HepG2 (cell line): ENCODE results near the gene PLVAP. TPM values are rescaled to one million over a fixed set of nuclear protein-coding genes. Genes with fewer than 3 reads are reported as not detected.

Source experiments
- ATAC-seq: fragments of 200-7000 bp; cut with Tn5 transposase; 3 replicates; pipeline ENCODE4 v1.9.1; 2020; ENCODE audit warnings: mild to moderate bottlenecking, moderate library complexity
- BruUV-seq: library from RNA; stranded (reverse); fragments of 400-500 nt; replicated peaks from 2 replicates; lab custom pipeline; 2021; lab: Mats Ljungman, UMichigan
- CTCF ChIA-PET: fragments of 300-600 bp; formaldehyde crosslinking; extraction: SDS; loops from one replicate; lab custom pipeline; 2021; ENCODE audit warnings: low total read pairs, inconsistent platforms, low intra/inter-chr PET ratio; lab: Yijun Ruan, JAX
- POLR2A ChIA-PET: fragments of 350-600 bp; sonication (Branson Sonifier 250); formaldehyde crosslinking; loops from one replicate; lab custom pipeline; 2020; ENCODE audit warnings: antibody characterized with exemption, inconsistent platforms; lab: Yijun Ruan, JAX
- DNase-seq: peaks from one replicate; pipeline ENCODE4 v3.0.0-alpha.2; 2015; ENCODE audit warnings: low spot score
- FAIRE-seq: peaks from 3 replicates; lab custom pipeline; 2011; peaks lifted over from hg19 to GRCh38; lab: Jason Lieb, UNC
- H2AFZ ChIP-seq: one replicate; pipeline ENCODE4 v1.6.1; 2011; ENCODE audit warnings: low read length, inconsistent platforms
- H3K27ac ChIP-seq: fragments of 300-600 bp; 3 replicates; pipeline ENCODE4 v1.8.0; 2011; ENCODE audit warnings: mixed run types, mild to moderate bottlenecking, mixed read lengths, low read length, inconsistent platforms; ENCODE audit not compliant: insufficient read depth; ENCODE audit errors: extremely low read length
- H3K27me3 ChIP-seq, 2 experiments: fragments of 200-600 bp in 1 of 2; 2 replicates in 1 of 2; 3 replicates in 1 of 2; pipeline versions ENCODE4 v1.6.0 to v1.8.0; 2011; ENCODE audit warnings: low read length in 2 of 2, mild to moderate bottlenecking in 2 of 2, moderate library complexity in 2 of 2, inconsistent platforms in 1 of 2; ENCODE audit not compliant: insufficient read depth in 2 of 2, control insufficient read depth in 1 of 2
- H3K36me3 ChIP-seq, 2 experiments: fragments of 200-600 bp in 1 of 2; replicated peaks in 1 of 2; 2 replicates in 1 of 2; 3 replicates in 1 of 2; pipeline versions ENCODE4 v1.5.1 to v1.8.0; 2011; ENCODE audit warnings: low read length in 2 of 2, inconsistent platforms in 1 of 2; ENCODE audit not compliant: insufficient read depth in 2 of 2, control insufficient read depth in 1 of 2
- H3K4me1 ChIP-seq: 2 replicates; pipeline ENCODE4 v1.5.1; 2012; ENCODE audit warnings: low read length, inconsistent platforms; ENCODE audit not compliant: insufficient read depth
- H3K4me2 ChIP-seq: 2 replicates; pipeline ENCODE4 v1.6.0; 2011; ENCODE audit warnings: low read depth, low read length, inconsistent platforms
- H3K4me3 ChIP-seq, 3 experiments: fragments of 200-600 bp in 1 of 3; sonication (generic), shearing (Covaris generic) in 1 of 3; replicated peaks in 1 of 3; 2 replicates each; pipeline ENCODE4 v1.5.1; 2011 to 2016; ENCODE audit warnings: low read length in 3 of 3, inconsistent platforms in 2 of 3, low read depth in 2 of 3, mild to moderate bottlenecking in 2 of 3, control low read depth in 1 of 3, mixed read lengths in 1 of 3; ENCODE audit not compliant: insufficient read depth in 1 of 3
- H3K79me2 ChIP-seq: one replicate; pipeline ENCODE4 v1.6.1; 2011; ENCODE audit warnings: low read length, inconsistent platforms; ENCODE audit not compliant: insufficient read depth
- H3K9ac ChIP-seq: 2 replicates; pipeline ENCODE4 v1.6.0; 2011; ENCODE audit warnings: mild to moderate bottlenecking, low read depth, low read length, inconsistent platforms; ENCODE audit not compliant: insufficient read depth
- H3K9me3 ChIP-seq: 2 replicates; pipeline ENCODE4 v1.5.1; 2012; ENCODE audit warnings: mild to moderate bottlenecking, low read length
- H4K20me1 ChIP-seq: 2 replicates; pipeline ENCODE4 v1.6.0; 2011; ENCODE audit warnings: inconsistent platforms, mild to moderate bottlenecking, low read length, moderate library complexity; ENCODE audit not compliant: insufficient read depth
- ELF1 ChIP-seq: sonication (generic); formaldehyde crosslinking; IDR thresholded peaks from 2 replicates; pipeline ENCODE4 v1.4.0; 2020; ENCODE audit warnings: missing genetic modification reagents
- FLYWCH1 ChIP-seq: sonication (generic); formaldehyde crosslinking; IDR thresholded peaks from 2 replicates; pipeline ENCODE4 v1.8.1; 2023; ENCODE audit warnings: mild to moderate bottlenecking, missing genetic modification reagents
- FOSL2 ChIP-seq: sonication (generic); formaldehyde crosslinking; IDR thresholded peaks from 2 replicates; pipeline ENCODE4 v1.4.0; 2020; ENCODE audit warnings: missing genetic modification reagents
- KDM3A ChIP-seq: IDR thresholded peaks from 2 replicates; pipeline ENCODE4 v1.6.1; 2018; ENCODE audit warnings: low read depth, missing compliant biosample characterization
- MEF2D ChIP-seq: sonication (generic); formaldehyde crosslinking; IDR thresholded peaks from 2 replicates; pipeline ENCODE4 v1.5.1; 2020; ENCODE audit warnings: mild to moderate bottlenecking, missing genetic modification reagents
- NR2C2 ChIP-seq: sonication (generic); formaldehyde crosslinking; IDR thresholded peaks from 2 replicates; pipeline ENCODE4 v1.4.0; 2020; ENCODE audit warnings: missing genetic modification reagents, mild to moderate bottlenecking, moderate library complexity, borderline replicate concordance
- PATZ1 ChIP-seq: sonication (generic); formaldehyde crosslinking; IDR thresholded peaks from 2 replicates; pipeline ENCODE4 v1.4.0; 2020; ENCODE audit warnings: missing genetic modification reagents
- POGZ ChIP-seq: sonication (generic); formaldehyde crosslinking; IDR thresholded peaks from 2 replicates; pipeline ENCODE4 v1.4.0; 2020; ENCODE audit warnings: mild to moderate bottlenecking, missing genetic modification reagents
- RBFOX2 ChIP-seq: fragments of 200-400 bp; formaldehyde crosslinking; IDR thresholded peaks from 2 replicates; pipeline ENCODE4 v1.6.1; 2017; ENCODE audit warnings: low read depth, mild to moderate bottlenecking, low read length
- SAFB2 ChIP-seq: sonication (generic); formaldehyde crosslinking; IDR thresholded peaks from 2 replicates; pipeline ENCODE4 v1.5.1; 2020; ENCODE audit warnings: missing genetic modification reagents, low read depth, mild to moderate bottlenecking, borderline replicate concordance
- SAP130 ChIP-seq: IDR thresholded peaks from 2 replicates; pipeline ENCODE4 v1.6.1; 2016; ENCODE audit warnings: low read depth
- THAP11 ChIP-seq: IDR thresholded peaks from 2 replicates; pipeline ENCODE4 v1.6.1; 2016; ENCODE audit warnings: missing biosample characterization, missing genetic modification reagents
- TMF1 ChIP-seq: sonication (generic); formaldehyde crosslinking; IDR thresholded peaks from 2 replicates; pipeline ENCODE4 v1.8.1; 2022; ENCODE audit warnings: low read depth, missing genetic modification reagents
- ZFP91 ChIP-seq: sonication (generic); formaldehyde crosslinking; IDR thresholded peaks from 2 replicates; pipeline ENCODE4 v1.9.0; 2022; ENCODE audit warnings: missing genetic modification reagents, mild to moderate bottlenecking, borderline replicate concordance
- ZNF350 ChIP-seq: sonication (generic); formaldehyde crosslinking; IDR thresholded peaks from 2 replicates; pipeline ENCODE4 v1.4.0; 2020; ENCODE audit warnings: mild to moderate bottlenecking, low read depth, missing genetic modification reagents, borderline replicate concordance
- ZNF446 ChIP-seq: sonication (generic); formaldehyde crosslinking; IDR thresholded peaks from 2 replicates; pipeline ENCODE4 v1.5.0; 2020; ENCODE audit warnings: mild to moderate bottlenecking, missing genetic modification reagents
- ZSCAN31 ChIP-seq: sonication (generic); formaldehyde crosslinking; IDR thresholded peaks from 2 replicates; pipeline ENCODE4 v1.5.0; 2020; ENCODE audit warnings: low read depth, mild to moderate bottlenecking, missing genetic modification reagents
- WGBS: methylation state at CpG from one replicate; pipeline ENCODE4 v1.1.6; 2017; ENCODE audit warnings: low lambda C conversion rate; 5-methylcytosine and 5-hydroxymethylcytosine counted together
- in situ Hi-C: cut with HindIII; loops from 2 replicates; pipeline ENCODE4 v1.10.0; 2017; ENCODE audit warnings: low pct_unique_long_range_greater_than_20kb; ENCODE audit not compliant: extremely low pct_ligation_motif_present
- intact Hi-C: fragments of 100-400 bp; cut with micrococcal nuclease; formaldehyde crosslinking; loops from one replicate; pipeline ENCODE4 v1.10.0; 2022; ENCODE audit not compliant: unreplicated experiment
- polyA plus RNA-seq, 8 experiments: library from polyadenylated mRNA; depleted of rRNA in 3 of 8; stranded (reverse) in 7 of 8; unstranded in 1 of 8; fragments of >200 nt; fragmentation: Illumina TruSeq in 4 of 8; extraction: Trizol in 4 of 8; gene quantifications; 2 replicates each; pipeline versions ENCODE4 v1.2.1 to v1.2.3, GENCODE V29; 2011 to 2016; ENCODE audit warnings: low read depth in 4 of 8, missing spikeins in 1 of 8, mixed read lengths in 1 of 8; ENCODE audit not compliant: insufficient read depth in 1 of 8
- total RNA-seq, 5 experiments: library from RNA; depleted of rRNA; stranded (reverse); fragments of >200 nt; fragmentation: Illumina TruSeq; extraction: Trizol; gene quantifications; 2 replicates each; pipeline ENCODE4 v1.2.3, GENCODE V29; 2016; ENCODE audit warnings: low read depth in 1 of 5

PLVAP gene
- total and polyA plus RNA-seq, 2 of the 13 experiments (the other 11 are each of a cell fraction or from before 2014, with no cell fraction given), result 0.26 TPM; not detected in 1

- peak; percentile 35 for TF ChIP-seq SAP130 (CRISPR knock-in tag)
- TF ChIP-seq FLYWCH1, result 0 out of 2 replicates have a peak, but pooled peaks have one; percentile 25
Measured at GRCh38 chr19:17406046-17406886, 29.1 kb upstream of the PLVAP start (continued).

- H3K27ac ChIP-seq, result peak within 1 kb of the TSS; percentile 81
- TSS peak; percentile 47 for BruUV-seq
- peaks cover 13% of the 10 kb centered on the region for H3K4me1 ChIP-seq
- no peaks in the 10 kb centered on the region for H3K9me3 ChIP-seq
- FAIRE-seq, result peak; percentile 93
- peak within 1 kb of the TSS; percentile 78 for H3K9ac ChIP-seq
- ChIA-PET CTCF (no interaction called here), POLR2A (interaction anchor here (0.6 to 3.5 kb wide), 21 partner anchors 11 to 454 kb away, joined by 3 to 76 read pairs (median 3); partner anchors contain the start of genes DDA1, MAP1S, MVB12A and PGLS)
- H3K36me3 ChIP-seq, result peaks cover 0 to 8% of the 10 kb centered on the region in 2 experiments; a peak in 2 of 5 replicates
- peak; percentile 94 for ATAC-seq
- peak; percentile 93 for DNase-seq
- H3K79me2 ChIP-seq, result peaks cover 33% of the 10 kb centered on the region
- H3K4me2 ChIP-seq, result peak within 1 kb of the TSS; percentile 92
- no peaks in the 10 kb centered on the region; the same call in 1 of the 2 replicates for H4K20me1 ChIP-seq
- peak within 1 kb of the TSS; percentile 91 for H2AFZ ChIP-seq
- H3K4me3 ChIP-seq, result peak within 1 kb of the TSS; percentile 62 to 82 (median 70)
- in situ Hi-C loops (no loop called here), intact Hi-C loops (loop anchor here (1.0 to 5.0 kb wide), 2 partner anchors 14 to 68 kb away; partner anchors contain the start of gene GTPBP3)
- 1% methylated on average over 15 of the region's 18 CpGs for WGBS
- H3K27me3 ChIP-seq, result no peaks in the 10 kb centered on the region; a peak in 1 of 5 replicates
- TF ChIP-seq NR2C2 (peak; percentile 46; the same call in 1 of the 2 replicates), ZSCAN31 (no peak), KDM3A (CRISPR knock-in tag) (0 out of 2 replicates have a peak, but pooled peaks have one; percentile 47), RBFOX2 (no peak; the same call in 1 of the 2 replicates), SAFB2 (no peak), MEF2D (CRISPR knock-in tag) (peak; percentile 66; the same call in 1 of the 2 replicates), FOSL2 (CRISPR knock-in tag) (peak; percentile 47), POGZ (CRISPR knock-in tag) (peak; percentile 55; the same call in 1 of the 2 replicates), THAP11 (CRISPR knock-in tag) (peak; percentile 73), TMF1 (CRISPR knock-in tag) (peak; percentile 68; the same call in 1 of the 2 replicates), PATZ1 (CRISPR knock-in tag) (peak; percentile 37; the same call in 1 of the 2 replicates), ZNF350 (CRISPR knock-in tag) (peak; percentile 56; the same call in 1 of the 2 replicates), ZNF446 (peak; percentile 36; the same call in 1 of the 2 replicates), ELF1 (CRISPR knock-in tag) (peak; percentile 86), ZFP91 (CRISPR knock-in tag) (peak; percentile 39; the same call in 1 of the 2 replicates)
Measured at GRCh38 chr19:17405250-17406045, 28.3 kb upstream of the PLVAP start, which contains the start of gene BST2. TSS of gene BST2 (minus strand) at chr19:17405630. CDS start at chr19:17405575, 55 bp downstream.
